ENCODE measurements around the gene CALHM6.

CALHM6 gene

GRCh38 chr6:116446399-116446798, 14.8 kb upstream of the CALHM6 start:
- peak in 1 of 2 experiments; percentile 19 for DNase-seq

GRCh38 chr6:116447052-116447451, 14.1 kb upstream of the CALHM6 start:
- no peak for DNase-seq

- no peak for DNase-seq
These were observed 13.6 kb upstream of the CALHM6 start for GRCh38 chr6:116447496-116448011.

GRCh38 chr6:116449565-116449964, 11.6 kb upstream of the CALHM6 start:
- DNase-seq: no peak

- DNase-seq: no peak
These were observed 10.9 kb upstream of the CALHM6 start for GRCh38 chr6:116450185-116450710.

- no peak for DNase-seq
These were observed 10.1 kb upstream of the CALHM6 start for GRCh38 chr6:116450769-116451740.

- DNase-seq: no peak
These were observed 9.3 kb upstream of the CALHM6 start for GRCh38 chr6:116451916-116452315.

GRCh38 chr6:116452531-116452930, 8.6 kb upstream of the CALHM6 start:
- DNase-seq: no peak

GRCh38 chr6:116456106-116456505, 5.1 kb upstream of the CALHM6 start:
- DNase-seq: no peak

- DNase-seq: no peak
These were observed 4.2 kb upstream of the CALHM6 start for GRCh38 chr6:116456927-116457326.

GRCh38 chr6:116458264-116458663, 2.9 kb upstream of the CALHM6 start:
- DNase-seq: no peak

GRCh38 chr6:116459927-116460326, 1.2 kb upstream of the CALHM6 start:
- DNase-seq: no peak

- peak; percentile 19 to 78 for DNase-seq
These were observed 1.0 kb downstream of the CALHM6 start for GRCh38 chr6:116461932-116462885.

- DNase-seq: no peak
These were observed 2.1 kb downstream of the CALHM6 start for GRCh38 chr6:116463301-116463700.

GRCh38 chr6:116465246-116465645, 4.1 kb downstream of the CALHM6 start:
- no peak for DNase-seq

GRCh38 chr6:116467096-116467495, 5.9 kb downstream of the CALHM6 start:
- no peak for DNase-seq

GRCh38 chr6:116467514-116467913, 6.3 kb downstream of the CALHM6 start:
- no peak for DNase-seq

- DNase-seq: no peak
These were observed 7.1 kb downstream of the CALHM6 start for GRCh38 chr6:116468293-116468692.

- DNase-seq: no peak
These were observed 10.4 kb downstream of the CALHM6 start for GRCh38 chr6:116471531-116471930.

- DNase-seq: no peak
These were observed 11.5 kb downstream of the CALHM6 start for GRCh38 chr6:116472706-116473105.

- no peak for DNase-seq
These were observed 14.0 kb downstream of the CALHM6 start for GRCh38 chr6:116475141-116475540.

- no peak for DNase-seq
These were observed 15.0 kb downstream of the CALHM6 start for GRCh38 chr6:116476002-116476678.

Data from NCI-H526 (cell line).